ENCODE data around the gene HS3ST1.
"Not testable (repeated sequence)": the region's sequence is repeated elsewhere in the genome, so short reads cannot be mapped to it uniquely, and the experiment has no call there.

HS3ST1 gene

GRCh38 chr4:11397146-11397545, 31.5 kb downstream of the HS3ST1 start:
- no peak for TF ChIP-seq ARNTL (CRISPR knock-in tag; IDR thresholded peaks at IDR 0.05; ENCODE audit: borderline replicate concordance, low read depth)
- TF ChIP-seq OSR1 (CRISPR knock-in tag; IDR thresholded peaks at IDR 0.05) = no peak
- no peak for TF ChIP-seq PPARA (CRISPR knock-in tag; IDR thresholded peaks at IDR 0.05; ENCODE audit: borderline replicate concordance)
- no peak for TF ChIP-seq SNAI2 (CRISPR knock-in tag; IDR thresholded peaks at IDR 0.05)
- no peak for TF ChIP-seq ZC3H10 (CRISPR knock-in tag; IDR thresholded peaks at IDR 0.05)
- no peak for TF ChIP-seq ZFP30 (CRISPR knock-in tag; IDR thresholded peaks at IDR 0.05)
- no peak for ATAC-seq

GRCh38 chr4:11393551-11393950, 35.1 kb downstream of the HS3ST1 start:
- ATAC-seq = no peak
- TF ChIP-seq ZFP3 (CRISPR knock-in tag; IDR thresholded peaks at IDR 0.05) (no peak), TOX (CRISPR knock-in tag; IDR thresholded peaks at IDR 0.05; ENCODE audit: borderline replicate concordance) (no peak), CSDC2 (CRISPR knock-in tag; IDR thresholded peaks at IDR 0.05) (no peak), ZNF8 (CRISPR knock-in tag; IDR thresholded peaks at IDR 0.05) (no peak), CSRNP3 (CRISPR knock-in tag; IDR thresholded peaks at IDR 0.05) (no peak)

- ATAC-seq = not testable (repeated sequence)
Observed at GRCh38 chr4:11384072-11384471, 44.6 kb downstream of the HS3ST1 start.

- TF ChIP-seq RARB (CRISPR knock-in tag; IDR thresholded peaks at IDR 0.05) (no peak), PATZ1 (CRISPR knock-in tag; IDR thresholded peaks at IDR 0.05; ENCODE audit: borderline replicate concordance) (no peak), ESRRG (CRISPR knock-in tag; IDR thresholded peaks at IDR 0.05) (no peak), ZFP30 (CRISPR knock-in tag; IDR thresholded peaks at IDR 0.05) (no peak), SNAI2 (CRISPR knock-in tag; IDR thresholded peaks at IDR 0.05) (no peak), GLIS3 (CRISPR knock-in tag; IDR thresholded peaks at IDR 0.05) (no peak), BACH2 (CRISPR knock-in tag; IDR thresholded peaks at IDR 0.05; ENCODE audit: borderline replicate concordance) (no peak), TCF4 (CRISPR knock-in tag; IDR thresholded peaks at IDR 0.05; ENCODE audit: borderline replicate concordance) (no peak), ZFP3 (CRISPR knock-in tag; IDR thresholded peaks at IDR 0.05) (no peak), TOX (CRISPR knock-in tag; IDR thresholded peaks at IDR 0.05; ENCODE audit: borderline replicate concordance) (no peak), OSR1 (CRISPR knock-in tag; IDR thresholded peaks at IDR 0.05) (no peak)
Observed at GRCh38 chr4:11376571-11376970, 52.1 kb downstream of the HS3ST1 start.

GRCh38 chr4:11376146-11376545, 52.5 kb downstream of the HS3ST1 start:
- TF ChIP-seq SNAI2 (CRISPR knock-in tag; IDR thresholded peaks at IDR 0.05) (no peak), OSR1 (CRISPR knock-in tag; IDR thresholded peaks at IDR 0.05) (no peak), CSRNP3 (CRISPR knock-in tag; IDR thresholded peaks at IDR 0.05) (no peak), ZFP30 (CRISPR knock-in tag; IDR thresholded peaks at IDR 0.05) (no peak), ZFP3 (CRISPR knock-in tag; IDR thresholded peaks at IDR 0.05) (no peak), RARB (CRISPR knock-in tag; IDR thresholded peaks at IDR 0.05) (no peak), CSDC2 (CRISPR knock-in tag; IDR thresholded peaks at IDR 0.05) (no peak)
- no peak for ATAC-seq

More at GRCh38 chr4:11376571-11376970, 52.1 kb downstream of the HS3ST1 start:
- ATAC-seq = no peak

GRCh38 chr4:11368701-11369115, 60.0 kb downstream of the HS3ST1 start:
- ATAC-seq = no peak
- TF ChIP-seq BACH2 (CRISPR knock-in tag; IDR thresholded peaks at IDR 0.05; ENCODE audit: borderline replicate concordance) = no peak
- no peak for TF ChIP-seq GLIS3 (CRISPR knock-in tag; IDR thresholded peaks at IDR 0.05)
- no peak for TF ChIP-seq PATZ1 (CRISPR knock-in tag; IDR thresholded peaks at IDR 0.05; ENCODE audit: borderline replicate concordance)
- TF ChIP-seq RARB (CRISPR knock-in tag; IDR thresholded peaks at IDR 0.05) = no peak
- TF ChIP-seq ZFP30 (CRISPR knock-in tag; IDR thresholded peaks at IDR 0.05) = no peak
- TF ChIP-seq OSR1 (CRISPR knock-in tag; IDR thresholded peaks at IDR 0.05) = no peak
- TF ChIP-seq POU6F1 (CRISPR knock-in tag; IDR thresholded peaks at IDR 0.05; ENCODE audit: borderline replicate concordance, low read depth) = no peak
- no peak for TF ChIP-seq CREB5 (CRISPR knock-in tag; IDR thresholded peaks at IDR 0.05; ENCODE audit: low read depth)
- TF ChIP-seq ISL1 (CRISPR knock-in tag; IDR thresholded peaks at IDR 0.05) = no peak
- no peak for TF ChIP-seq ZFP3 (CRISPR knock-in tag; IDR thresholded peaks at IDR 0.05)
- no peak for TF ChIP-seq ZNF565 (CRISPR knock-in tag; conservative IDR thresholded peaks at IDR 0.05; ENCODE audit: low read depth)
- no peak for TF ChIP-seq CSRNP3 (CRISPR knock-in tag; IDR thresholded peaks at IDR 0.05)

Measured in SK-N-SH treated with all-trans-retinoic acid at 6 μM for 48 hours (cell line).